Thyroid gland (tissue), 4 donors: ENCODE results near the gene OR2B6. TPM values are rescaled to one million over a fixed set of nuclear protein-coding genes. Genes with fewer than 3 reads are reported as not detected.

Experiments
- DNase-seq, 2 donors: peaks; one replicate each; pipeline ENCODE4 v3.0.0-alpha.2; 2019
- H3K27ac ChIP-seq, 3 donors: fragments of 200-600 bp; sonication (generic); 1 replicate in 2 of 3; 2 replicates in 1 of 3; pipeline ENCODE4 v1.5.1; 2016 to 2019; ENCODE audit warnings: mild to moderate bottlenecking in 1 of 3, moderate library complexity in 1 of 3
- H3K27me3 ChIP-seq: fragments of 200-600 bp; sonication (generic); one replicate; pipeline ENCODE4 v1.5.1; 2019
- H3K36me3 ChIP-seq, 2 donors: fragments of 200-600 bp; sonication (generic); one replicate each; pipeline ENCODE4 v1.5.1; 2016 to 2019
- H3K4me1 ChIP-seq, 2 donors: fragments of 200-600 bp; sonication (generic); one replicate each; pipeline ENCODE4 v1.5.1; 2017 to 2019
- H3K4me3 ChIP-seq, 3 donors: fragments of 200-600 bp; sonication (generic); replicated peaks in 1 of 3; 1 replicate in 2 of 3; 2 replicates in 1 of 3; pipeline ENCODE4 v1.5.1; 2016; ENCODE audit warnings: mild to moderate bottlenecking in 1 of 3
- H3K9me3 ChIP-seq: fragments of 200-600 bp; sonication (generic); one replicate; pipeline ENCODE4 v1.5.1; 2017
- POLR2A ChIP-seq, 2 donors: fragments of 450-650 bp; IDR thresholded peaks; one replicate each; pipeline ENCODE4 v1.6.1; 2017; ENCODE audit warnings: antibody characterized with exemption in 2 of 2, mild to moderate bottlenecking in 2 of 2, moderate library complexity in 1 of 2
- WGBS, 2 donors: methylation state at CpG; one replicate each; pipeline ENCODE4 v1.1.5; 2017; 5-methylcytosine and 5-hydroxymethylcytosine counted together
- intact Hi-C: fragments of 100-400 bp; cut with DNase I; formaldehyde crosslinking; loops from one replicate; pipeline ENCODE4 v1.15.1; 2023
- total RNA-seq, 4 donors: library from RNA; depleted of rRNA; stranded (reverse); fragments of >200 nt; gene quantifications; one replicate each; pipeline ENCODE4 v1.2.3, GENCODE V29; 2016
- TF ChIP-seq, protein P1 (sequence below), 6 experiments: fragments of 200-600 bp in 3 of 6; fragments of 450-650 bp in 3 of 6; sonication (generic) in 3 of 6; IDR thresholded peaks; one replicate each; pipeline ENCODE4 v1.5.1; 2016 to 2019; ENCODE audit warnings: antibody characterized with exemption in 6 of 6, mild to moderate bottlenecking in 2 of 6, inconsistent platforms in 1 of 6, moderate library complexity in 1 of 6

Gene OR2B6
- total RNA-seq, 4 donors from 2014 or later = not detected

DNA sequence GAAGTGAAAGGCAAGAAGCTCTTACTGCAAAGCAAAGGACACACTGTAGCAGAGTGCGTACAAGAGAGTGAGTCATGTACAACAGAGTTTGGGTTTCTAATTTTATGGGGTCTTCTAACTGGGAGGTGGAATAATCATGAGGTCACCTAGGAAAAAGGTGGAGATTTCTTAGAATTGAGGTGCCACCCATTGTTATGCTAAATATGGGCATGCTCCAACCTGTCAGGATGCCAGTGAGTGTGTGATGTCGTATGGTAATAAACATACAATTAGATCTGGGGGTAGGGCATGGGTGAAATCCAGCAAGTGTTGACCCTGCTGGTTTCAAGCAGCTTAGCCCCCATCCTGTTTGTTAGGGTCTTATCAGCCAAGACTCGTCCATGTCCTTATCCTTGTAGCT, 46.6 kb downstream of the OR2B6 start:
- WGBS, 2 donors = 68 to 75% methylated on average over 3 of the region's 3 CpGs
- Histone ChIP-seq H3K27ac (no peak overlapping the region), H3K9me3 (no peaks in the 10 kb centered on the region), H3K4me3 (no peak overlapping the region), H3K36me3 (no peaks in the 10 kb centered on the region), H3K4me1 (no peaks in the 10 kb centered on the region), H3K27me3 (no peaks in the 10 kb centered on the region)
- no peak for DNase-seq
- no peak for TF ChIP-seq POLR2A (IDR thresholded peaks at IDR 0.05)
- TF ChIP-seq, protein P1, sequence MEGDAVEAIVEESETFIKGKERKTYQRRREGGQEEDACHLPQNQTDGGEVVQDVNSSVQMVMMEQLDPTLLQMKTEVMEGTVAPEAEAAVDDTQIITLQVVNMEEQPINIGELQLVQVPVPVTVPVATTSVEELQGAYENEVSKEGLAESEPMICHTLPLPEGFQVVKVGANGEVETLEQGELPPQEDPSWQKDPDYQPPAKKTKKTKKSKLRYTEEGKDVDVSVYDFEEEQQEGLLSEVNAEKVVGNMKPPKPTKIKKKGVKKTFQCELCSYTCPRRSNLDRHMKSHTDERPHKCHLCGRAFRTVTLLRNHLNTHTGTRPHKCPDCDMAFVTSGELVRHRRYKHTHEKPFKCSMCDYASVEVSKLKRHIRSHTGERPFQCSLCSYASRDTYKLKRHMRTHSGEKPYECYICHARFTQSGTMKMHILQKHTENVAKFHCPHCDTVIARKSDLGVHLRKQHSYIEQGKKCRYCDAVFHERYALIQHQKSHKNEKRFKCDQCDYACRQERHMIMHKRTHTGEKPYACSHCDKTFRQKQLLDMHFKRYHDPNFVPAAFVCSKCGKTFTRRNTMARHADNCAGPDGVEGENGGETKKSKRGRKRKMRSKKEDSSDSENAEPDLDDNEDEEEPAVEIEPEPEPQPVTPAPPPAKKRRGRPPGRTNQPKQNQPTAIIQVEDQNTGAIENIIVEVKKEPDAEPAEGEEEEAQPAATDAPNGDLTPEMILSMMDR (IDR thresholded peaks at IDR 0.05) = no peak
- intact Hi-C loops = no loop called here

DNA sequence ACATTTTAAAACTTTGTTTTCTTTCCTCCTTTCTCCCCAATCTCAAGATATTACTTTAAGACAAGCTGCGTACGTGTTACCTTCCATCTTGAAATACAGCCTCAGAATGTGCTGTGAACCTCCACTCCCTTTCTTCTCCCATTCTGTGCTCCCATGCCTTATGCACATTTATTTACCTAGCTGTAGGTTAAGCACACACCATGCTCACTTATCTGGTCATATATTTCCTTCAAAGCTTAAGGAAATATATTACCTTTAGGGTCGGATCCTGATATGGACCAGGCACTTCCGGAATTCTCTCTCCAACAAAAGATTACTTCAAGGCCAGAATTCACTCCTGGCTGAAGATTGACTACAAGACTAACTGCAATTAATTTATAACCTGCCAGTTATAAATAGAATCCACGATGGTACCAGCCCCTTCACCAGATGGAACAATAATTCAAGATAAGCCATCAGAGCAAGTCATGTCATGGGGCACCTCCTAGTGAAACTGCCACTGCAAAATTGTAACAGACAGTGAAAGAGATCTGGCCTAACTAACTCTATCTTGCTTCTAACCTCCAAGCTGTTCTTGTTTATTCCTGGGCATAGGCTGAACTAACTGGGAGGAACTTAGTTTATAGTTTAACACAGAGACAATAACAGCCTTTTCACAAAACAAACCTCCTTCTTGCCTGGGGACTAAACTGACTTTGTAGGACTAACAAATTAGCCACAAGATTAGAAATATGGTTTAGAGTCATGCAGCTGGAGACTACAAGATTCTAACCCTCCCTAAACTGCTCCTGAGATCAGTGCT, 47.5 kb downstream of the OR2B6 start:
- Histone ChIP-seq H3K4me1 (no peaks in the 10 kb centered on the region), H3K4me3 (no peak overlapping the region), H3K36me3 (no peaks in the 10 kb centered on the region), H3K27ac (no peak overlapping the region), H3K27me3 (no peaks in the 10 kb centered on the region), H3K9me3 (no peaks in the 10 kb centered on the region)
- 80 to 85% methylated on average over 5 of the region's 5 CpGs for WGBS, 2 donors
- intact Hi-C loops = no loop called here
- no peak for DNase-seq
- no peak for TF ChIP-seq POLR2A (IDR thresholded peaks at IDR 0.05)
- TF ChIP-seq, protein P1 (IDR thresholded peaks at IDR 0.05) = no peak

DNA sequence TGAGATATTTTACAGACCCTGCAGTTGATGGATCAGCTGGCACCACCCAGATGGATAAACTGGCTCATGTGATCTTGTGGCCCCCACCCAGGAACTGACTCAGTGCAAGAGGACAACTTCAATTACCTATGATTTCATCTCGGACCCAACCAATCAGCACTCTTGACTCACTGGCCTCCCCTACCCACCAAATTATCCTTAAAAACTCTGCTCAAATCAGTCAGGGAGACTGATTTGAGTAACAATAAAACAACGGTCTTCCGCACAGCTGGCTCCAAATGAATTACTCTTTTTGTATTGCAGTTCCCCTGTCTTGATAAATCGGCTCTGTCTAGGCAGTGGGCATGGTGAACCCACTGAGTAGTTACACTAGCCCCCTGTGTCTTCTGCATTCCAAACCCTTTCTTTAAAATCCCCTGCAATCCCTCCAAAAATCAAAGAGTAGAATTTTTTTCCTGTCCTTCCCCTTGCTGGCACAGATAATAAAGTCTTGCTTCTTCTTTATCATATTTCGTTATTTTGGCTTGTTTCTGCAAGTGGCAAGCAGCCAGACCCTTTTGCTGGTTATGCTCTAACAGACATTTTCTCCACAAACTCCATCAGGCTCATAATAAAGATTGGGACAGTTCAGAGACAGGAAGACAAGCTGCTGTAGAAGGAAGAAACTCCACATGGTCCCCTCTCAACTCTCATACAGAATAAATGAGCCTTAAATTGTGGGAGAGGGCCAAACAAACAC, 48.3 kb downstream of the OR2B6 start:
- no peak for DNase-seq
- Histone ChIP-seq H3K9me3 (no peaks in the 10 kb centered on the region), H3K36me3 (no peaks in the 10 kb centered on the region), H3K4me3 (no peak overlapping the region), H3K4me1 (no peaks in the 10 kb centered on the region), H3K27me3 (no peaks in the 10 kb centered on the region), H3K27ac (no peak overlapping the region)
- WGBS, 2 donors = 58 to 66% methylated on average over 5 of the region's 5 CpGs
- TF ChIP-seq, protein P1 (IDR thresholded peaks at IDR 0.05) = no peak
- no peak for TF ChIP-seq POLR2A (IDR thresholded peaks at IDR 0.05)
- intact Hi-C loops = no loop called here

DNA sequence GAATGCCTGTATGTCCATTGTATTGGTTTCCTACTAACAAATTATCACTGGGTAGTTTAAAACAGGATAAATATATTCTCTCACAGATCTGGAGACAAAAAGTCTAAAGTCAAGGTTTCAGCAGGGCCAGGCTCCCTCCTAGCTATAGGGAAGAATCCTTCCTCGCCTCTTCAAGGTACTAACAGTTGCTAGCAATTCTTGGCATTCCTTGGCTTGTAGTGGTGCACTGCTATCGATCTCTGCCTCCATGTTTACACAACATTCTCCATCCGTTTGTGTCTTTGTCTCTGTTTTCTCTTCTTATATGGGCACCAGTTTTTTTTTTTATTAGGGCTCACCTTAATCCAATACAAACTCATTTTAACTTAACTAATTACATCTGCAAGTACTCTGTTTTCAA, 48.9 kb downstream of the OR2B6 start:
- Histone ChIP-seq H3K27ac (no peak overlapping the region), H3K4me1 (peaks cover 0 to 1% of the 10 kb centered on the region in 2 donors), H3K27me3 (no peaks in the 10 kb centered on the region), H3K4me3 (no peak overlapping the region), H3K9me3 (no peaks in the 10 kb centered on the region), H3K36me3 (no peaks in the 10 kb centered on the region)
- intact Hi-C loops = no loop called here
- DNase-seq = no peak
- WGBS, 2 donors = 38% methylated on average over 3 of the region's 3 CpGs
- TF ChIP-seq POLR2A (IDR thresholded peaks at IDR 0.05) = no peak
- TF ChIP-seq, protein P1 (IDR thresholded peaks at IDR 0.05) = no peak

Other genes starting within 250 kb of the OR2B6 start
- gene OR2B2, start 44.8 kb upstream of the OR2B6 start, total RNA-seq = not detected
- gene ZNF165, start 123.3 kb downstream of the OR2B6 start, total RNA-seq = 1 to 10 TPM; 1.7 to 5.3 (median 4.0) TPM
- gene ZSCAN16, start 167.4 kb downstream of the OR2B6 start, total RNA-seq = 1 to 10 TPM; 5.8 to 7.9 (median 7.4) TPM
- 10 to 100 TPM; 21.5 to 44.2 (median 26.8) TPM for gene ZKSCAN8, start 184.6 kb downstream of the OR2B6 start, total RNA-seq